ENCODE results near the gene LRRC73.
"Not testable (repeated sequence)": the region's sequence is repeated elsewhere in the genome, so short reads cannot be mapped to it uniquely, and the experiment has no call there.

Gene LRRC73

DNA sequence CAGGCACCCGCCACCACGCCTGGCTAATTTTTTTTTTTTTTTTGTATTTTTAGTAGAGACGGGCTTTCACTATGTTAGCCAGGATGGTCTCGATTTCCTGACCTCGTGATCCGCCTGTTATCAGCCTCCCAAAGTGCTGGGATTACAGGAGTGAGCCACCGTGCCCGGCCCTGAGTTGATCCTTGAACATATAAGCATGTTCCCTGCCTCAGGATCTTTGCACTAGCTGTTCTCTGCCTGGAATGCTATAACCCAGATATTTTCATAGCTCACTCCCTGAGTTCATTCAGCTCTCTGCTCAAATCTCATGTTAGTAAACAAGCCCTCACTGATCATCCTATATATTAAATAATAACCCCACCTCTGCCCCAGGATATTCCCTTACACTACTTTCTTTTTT is 45.8 kb downstream of the LRRC73 start:
- DNase-seq (ENCODE audit: low read depth in 2 of 2) = no peak

DNA sequence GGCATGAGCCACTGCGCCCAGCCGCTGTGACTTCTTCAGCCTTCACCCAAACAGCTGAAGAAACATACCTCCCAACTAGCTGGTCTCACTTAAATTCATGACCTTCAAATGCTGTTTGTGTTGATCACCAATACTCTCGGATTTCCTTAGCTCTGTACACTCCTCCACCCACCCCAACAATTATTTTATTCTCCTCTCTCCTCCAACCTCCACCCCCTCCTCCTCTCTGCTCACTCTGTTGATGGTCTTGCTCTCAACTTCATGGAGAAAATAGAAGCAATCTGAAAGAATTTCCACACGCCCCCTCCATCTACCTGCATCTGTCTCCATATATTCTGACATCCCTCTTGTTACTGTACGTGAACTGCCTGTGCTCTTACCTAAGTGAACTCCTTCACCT is 48.2 kb downstream of the LRRC73 start:
- DNase-seq (ENCODE audit: low read depth in 2 of 2) = no peak

DNA sequence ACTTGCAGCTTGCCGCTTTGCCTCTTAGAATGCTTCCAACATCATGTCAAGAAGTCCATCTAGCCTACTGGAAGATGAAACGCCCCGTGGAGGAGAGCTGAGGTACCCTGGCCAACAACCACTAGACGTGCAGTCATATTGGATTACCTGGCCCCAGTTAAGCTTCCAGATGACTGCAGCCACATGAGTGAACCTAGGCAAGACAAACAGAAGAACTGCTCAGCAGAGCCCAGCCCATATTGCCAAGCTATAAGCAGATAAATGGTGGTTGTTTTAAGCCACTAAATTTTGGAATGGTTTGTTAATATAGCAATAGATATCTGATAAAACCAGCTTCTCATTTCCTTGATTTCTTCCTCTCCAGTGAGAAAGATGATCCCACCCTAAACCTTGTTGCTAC is 50.1 kb downstream of the LRRC73 start:
- DNase-seq (ENCODE audit: low read depth in 2 of 2) = no peak

DNA sequence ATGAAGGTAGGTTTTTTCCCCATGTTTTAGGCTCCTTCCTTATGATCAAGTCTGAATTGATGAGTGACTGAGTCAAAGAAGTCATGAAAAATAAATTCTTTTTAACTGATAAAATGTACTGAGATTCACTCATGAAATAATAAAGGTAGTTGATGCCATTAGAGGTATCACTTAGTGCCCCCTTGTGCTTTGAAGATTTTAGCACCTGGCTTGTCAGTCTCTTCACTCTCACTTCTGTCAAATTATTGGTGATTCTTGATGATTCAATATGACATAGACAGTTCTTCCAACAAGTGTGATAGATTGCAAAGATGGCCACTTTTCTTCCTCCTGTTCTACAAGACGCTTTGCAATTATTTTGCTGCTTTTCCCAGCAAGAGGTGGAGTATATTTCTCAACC is 50.6 kb downstream of the LRRC73 start:
- no peak for DNase-seq (ENCODE audit: low read depth in 2 of 2)

DNA sequence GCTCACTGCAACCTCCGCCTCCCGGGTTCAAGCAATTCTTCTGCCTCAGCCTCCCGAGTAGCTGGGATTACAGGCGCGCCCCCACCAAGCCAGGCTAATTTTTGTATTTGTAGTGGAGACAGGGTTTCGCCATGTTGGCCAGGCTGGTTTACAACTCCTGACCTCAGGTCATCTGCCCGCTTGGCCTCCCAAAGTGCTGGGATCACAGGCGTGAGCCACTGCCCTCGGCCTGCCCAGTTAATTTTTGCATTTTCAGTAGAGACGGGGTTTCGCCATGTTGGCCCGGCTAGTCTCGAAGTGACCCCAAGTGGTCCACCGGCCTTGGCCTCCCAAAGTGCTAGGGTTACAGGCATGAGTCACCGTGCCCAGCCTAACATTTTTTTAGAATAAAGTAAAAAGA is 52.0 kb downstream of the LRRC73 start:
- not testable (repeated sequence) for DNase-seq (ENCODE audit: low read depth in 2 of 2)

DNA sequence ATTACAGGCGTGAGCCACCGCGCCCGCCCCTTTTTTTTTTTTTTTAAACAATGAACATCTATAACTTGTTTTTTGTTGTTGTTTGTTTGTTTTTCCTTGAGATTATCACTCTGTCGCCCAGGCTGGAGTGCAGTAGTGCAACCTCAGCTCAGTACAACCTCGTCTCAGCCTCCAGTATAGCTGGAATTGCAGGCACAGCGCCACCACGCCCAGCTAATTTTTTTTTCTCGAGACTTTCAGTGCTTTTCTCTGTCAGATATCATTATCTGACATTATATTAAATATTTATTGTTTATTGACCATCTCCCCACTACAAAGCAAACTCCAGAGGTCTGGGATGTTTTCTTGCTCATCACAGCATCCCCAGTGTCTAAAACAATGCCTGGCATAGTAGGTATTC is 52.5 kb downstream of the LRRC73 start:
- no peak for DNase-seq (ENCODE audit: low read depth in 2 of 2)

All from stimulated activated CD4-positive, alpha-beta T cell treated with anti-CD3 and anti-CD28 coated beads, Interleukin-1b, Interleukin-23, amount 100 ng/mL, for 1 hour (primary cell).